NCI-H82 treated with DMSO at 0.1 percent for 48 hours (cell line): ENCODE measurements around the gene PTPN2.

Experiments used
- DNase-seq: peaks from one replicate; lab custom pipeline; 2025; ENCODE audit not compliant: unreplicated experiment; lab: John Stamatoyannopoulos, UW

The PTPN2 gene

DNA sequence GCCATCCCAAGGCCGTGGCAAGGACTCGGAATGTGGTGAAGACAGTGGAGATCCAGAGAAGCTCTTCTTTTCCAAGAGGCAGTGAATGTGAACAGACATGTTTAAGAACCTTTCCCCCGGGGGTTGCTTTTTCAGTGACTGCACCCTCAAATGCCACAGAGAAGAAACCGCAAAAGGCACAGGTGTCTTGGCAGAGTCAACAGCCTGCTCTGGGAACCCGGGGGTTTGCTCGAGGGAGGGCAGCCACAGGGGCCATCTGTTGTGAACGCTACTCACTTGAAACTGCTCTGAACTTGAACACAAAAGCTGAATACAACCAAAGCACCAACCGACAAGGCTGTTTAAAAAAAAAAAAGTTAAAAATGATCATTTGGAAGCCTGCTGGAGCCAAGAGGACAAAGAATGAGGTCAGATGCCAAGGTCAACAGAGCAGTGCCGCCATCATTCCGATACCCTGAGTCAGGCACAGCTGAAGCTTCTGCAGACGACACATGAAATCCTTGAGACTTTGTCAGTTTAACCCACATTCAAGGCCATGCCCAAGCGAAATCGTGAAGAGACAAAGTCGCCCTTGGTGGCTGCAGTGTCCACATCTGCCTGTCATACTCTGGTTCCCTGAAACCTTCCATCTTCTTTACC lies 133.8 kb downstream of the PTPN2 start:
- no peak for DNase-seq

DNA sequence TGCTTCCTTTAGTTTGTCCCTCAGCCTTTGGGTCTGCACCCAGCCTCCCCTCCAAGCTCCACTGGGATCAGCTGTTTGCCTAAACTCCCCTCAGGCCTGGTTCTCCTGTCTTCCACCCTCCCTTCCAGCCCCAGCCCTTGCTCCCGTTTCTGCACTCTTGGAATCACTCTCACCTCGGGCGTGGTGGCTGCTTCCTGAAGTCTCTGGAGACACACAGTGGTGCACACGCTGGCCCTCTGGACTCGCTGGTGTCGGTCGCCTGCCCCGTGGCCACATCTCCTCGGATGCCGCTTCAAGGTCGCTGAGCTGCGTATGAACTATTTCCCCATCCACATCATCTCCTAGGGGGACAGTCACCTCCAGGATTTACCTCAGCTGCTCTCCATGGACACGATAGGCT lies 134.9 kb downstream of the PTPN2 start:
- no peak for DNase-seq

DNA sequence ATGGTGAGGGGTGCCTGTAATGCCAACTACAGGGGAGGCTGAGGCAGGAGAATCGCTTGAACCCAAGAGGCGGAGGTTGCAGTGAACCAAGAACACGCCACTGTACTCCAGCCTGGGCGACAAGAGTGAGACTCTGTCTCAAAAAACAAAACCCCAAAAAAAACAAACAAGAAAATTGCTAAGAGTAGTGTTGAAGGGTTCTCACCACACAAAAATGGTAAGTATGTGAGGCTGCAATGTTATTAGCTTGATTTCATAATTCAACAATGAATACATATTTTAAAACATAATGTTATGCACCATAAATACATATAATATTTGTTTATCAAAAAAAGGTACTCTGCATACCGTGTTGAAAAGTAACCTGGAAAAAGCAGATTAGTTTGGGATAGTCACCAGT lies 135.4 kb downstream of the PTPN2 start:
- DNase-seq: no peak

DNA sequence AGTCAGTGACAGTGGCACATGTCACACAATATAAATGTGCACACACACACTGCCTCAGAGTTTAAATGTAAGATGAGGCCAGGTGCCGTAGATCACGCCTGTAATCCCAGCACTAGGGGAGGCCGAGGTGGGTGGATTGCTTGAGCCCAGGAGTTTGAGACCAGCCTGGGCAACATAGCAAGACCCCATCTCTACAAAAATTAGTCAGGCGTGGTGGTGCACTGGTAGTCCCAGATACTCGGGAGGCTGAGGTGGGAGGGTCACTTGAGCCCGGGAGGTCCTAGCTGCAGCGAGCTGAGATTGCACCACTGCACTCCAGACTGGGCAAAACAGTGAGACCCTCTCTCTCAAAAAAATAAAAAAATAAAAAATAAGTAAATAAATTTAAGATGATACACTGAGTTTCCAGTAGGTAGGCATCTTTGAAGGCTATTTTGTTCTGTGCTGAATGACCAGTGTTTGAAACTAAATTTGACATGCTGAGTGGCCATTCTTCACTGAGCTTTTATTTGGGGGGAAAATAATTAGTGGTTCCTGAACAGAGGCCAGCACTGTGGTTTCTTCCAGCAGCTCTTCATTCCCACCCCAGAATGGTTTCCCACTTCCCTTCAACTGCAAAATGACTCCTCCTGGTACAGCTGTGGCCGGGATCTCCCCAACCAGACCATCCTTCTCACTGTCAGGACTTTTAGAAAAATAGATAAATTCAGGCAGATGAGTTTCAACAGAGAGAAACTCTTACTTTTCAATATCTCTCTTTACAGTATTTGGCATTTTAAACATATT lies 136.3 kb downstream of the PTPN2 start:
- DNase-seq: no peak

DNA sequence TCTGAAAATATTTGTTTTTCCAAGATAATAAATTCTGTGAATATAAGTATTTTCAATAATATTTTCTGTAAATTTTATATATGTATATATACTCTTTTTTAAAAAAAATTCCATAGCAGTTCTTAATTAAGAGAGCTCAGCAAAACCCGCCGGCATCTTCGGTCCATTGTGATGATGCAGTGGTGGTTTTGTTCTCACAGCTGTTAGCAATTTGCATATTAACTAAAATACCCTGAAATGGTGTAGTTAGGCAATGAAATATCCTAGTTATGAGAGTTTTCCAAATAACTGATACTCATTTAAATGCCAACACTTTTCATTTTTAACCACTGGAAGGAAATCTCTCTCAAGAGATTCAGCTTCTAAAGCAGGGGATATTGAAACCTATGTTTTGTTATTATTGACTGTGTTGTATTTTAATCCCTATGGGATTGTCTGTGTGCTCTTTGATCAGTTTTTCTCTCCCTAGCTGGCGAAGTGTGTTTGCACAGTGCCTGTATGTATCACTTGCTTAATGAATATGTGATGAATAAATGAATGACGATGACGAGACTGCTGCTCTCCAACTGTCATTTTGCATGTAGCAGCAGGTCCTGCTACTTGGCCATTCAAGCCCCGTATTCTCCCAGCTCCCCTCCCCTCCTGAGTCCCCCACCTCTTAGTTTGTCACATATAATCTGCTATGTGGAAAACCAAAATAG lies 138.8 kb downstream of the PTPN2 start:
- DNase-seq: no peak

DNA sequence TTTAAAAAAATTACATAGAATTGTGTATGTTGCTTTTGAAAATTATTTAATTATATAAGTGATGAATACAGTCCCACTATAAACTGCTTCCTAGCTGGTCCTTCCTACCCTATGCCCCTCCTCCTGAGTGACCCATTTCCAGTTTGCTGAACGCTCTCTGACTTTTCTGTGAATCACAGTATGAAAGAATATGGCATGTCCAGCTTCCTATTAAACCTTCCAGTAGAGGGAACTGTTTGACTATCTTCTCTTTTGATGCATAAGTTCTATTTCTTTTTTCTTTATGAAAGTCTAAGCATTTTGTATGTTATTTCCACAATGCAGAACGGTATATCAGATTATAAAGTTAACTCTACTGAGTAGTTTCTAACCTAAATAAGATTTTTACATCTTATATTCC lies 139.9 kb downstream of the PTPN2 start:
- DNase-seq: no peak

DNA sequence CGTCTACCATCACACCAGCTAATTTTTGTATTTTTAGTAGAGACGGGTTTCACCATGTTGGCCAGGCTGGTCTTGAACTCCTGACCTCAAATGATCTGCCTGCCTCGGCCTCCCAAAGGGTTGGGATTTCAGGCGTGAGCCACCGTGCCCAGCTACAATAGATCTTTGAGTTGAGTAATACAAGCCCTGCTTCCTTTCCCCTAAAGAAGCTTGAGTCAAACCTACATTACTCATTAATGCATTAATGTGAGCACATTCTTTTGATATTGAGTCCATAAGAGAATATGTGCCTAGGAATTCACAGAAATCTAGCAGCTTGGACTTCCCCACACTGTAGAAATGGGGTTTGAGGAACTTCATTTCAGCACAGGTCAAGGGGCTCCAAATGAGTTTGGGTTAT lies 141.6 kb downstream of the PTPN2 start:
- DNase-seq: no peak
